ENCODE measurements around the gene C14orf39. TPM values are rescaled to one million over a fixed set of nuclear protein-coding genes. Genes with fewer than 3 reads are reported as not detected.

The C14orf39 gene
- total and polyA plus RNA-seq, 5 donors from 2014 or later: not detected

DNA sequence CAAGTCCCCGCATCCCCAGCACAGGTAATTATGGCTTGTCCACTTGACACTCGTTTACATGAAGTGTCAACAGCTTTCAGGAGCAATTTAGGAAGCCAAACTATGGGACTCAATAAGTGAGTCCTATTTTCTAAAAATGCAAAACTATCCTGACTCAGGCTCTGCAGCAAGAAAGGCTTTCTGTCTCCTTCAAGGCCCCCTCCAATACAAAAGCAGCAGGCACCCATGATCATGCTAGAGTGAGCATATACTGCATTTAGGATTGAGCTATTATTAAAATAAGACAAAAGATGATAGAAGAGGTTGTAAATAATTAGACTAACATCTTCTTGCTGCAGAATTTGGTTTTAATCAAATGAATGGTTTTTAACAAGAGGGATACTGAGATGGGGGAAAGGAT lies 26.3 kb upstream of the C14orf39 start:
- Mint-ChIP-seq H3K4me1 (peaks cover 0 to 34% (median 8%) of the 10 kb centered on the region in 4 donors), H3K27me3 (peaks cover 80% of the 10 kb centered on the region), H3K4me3 (peak overlapping the region in 2 of 4 donors; percentile 5 to 74), H3K36me3 (no peaks in the 10 kb centered on the region), H3K9me3 (peaks cover 0 to 11% (median 2%) of the 10 kb centered on the region in 7 donors), H3K27ac (no peak overlapping the region)
- no peaks in the 10 kb centered on the region for H3K36me3 ChIP-seq (ENCODE audit: control insufficient read depth, insufficient read depth, low read length)
- peaks cover 55% of the 10 kb centered on the region for H3K27me3 ChIP-seq (ENCODE audit: control insufficient read depth, insufficient read depth, low read length)
- DNase-seq (no peak), ATAC-seq (ENCODE audit: low read depth in 2 of 2) (no peak)
- no peaks in the 10 kb centered on the region for H3K9me3 ChIP-seq (ENCODE audit: control insufficient read depth in 2 of 2, low read length in 2 of 2)
- peaks cover 6% of the 10 kb centered on the region for H3K4me1 ChIP-seq (ENCODE audit: control insufficient read depth, insufficient read depth, low read length, poor library complexity, severe bottlenecking)
- H3K4me3 ChIP-seq (ENCODE audit: low read depth, low read length): no peak overlapping the region
- no peak overlapping the region for H3K27ac ChIP-seq (ENCODE audit: insufficient read depth, low read length, poor library complexity, severe bottlenecking)

GRCh38 chr14:60510951-60511599 lies 25.2 kb upstream of the C14orf39 start:
- Histone ChIP-seq H3K9me3 (ENCODE audit: control insufficient read depth in 2 of 2, low read length in 2 of 2) (no peaks in the 10 kb centered on the region), H3K27ac (ENCODE audit: insufficient read depth, low read length, poor library complexity, severe bottlenecking) (no peak overlapping the region), H3K27me3 (ENCODE audit: control insufficient read depth, insufficient read depth, low read length) (peaks cover 47% of the 10 kb centered on the region), H3K4me1 (ENCODE audit: control insufficient read depth, insufficient read depth, low read length, poor library complexity, severe bottlenecking) (peaks cover 6% of the 10 kb centered on the region), H3K36me3 (ENCODE audit: control insufficient read depth, insufficient read depth, low read length) (no peaks in the 10 kb centered on the region), H3K4me3 (ENCODE audit: low read depth, low read length) (no peak overlapping the region)
- ATAC-seq (ENCODE audit: low read depth in 2 of 2) (no peak), DNase-seq (no peak)
- Mint-ChIP-seq H3K36me3 (no peaks in the 10 kb centered on the region), H3K27ac (no peak overlapping the region), H3K9me3 (peaks cover 0 to 11% (median 0%) of the 10 kb centered on the region in 7 donors), H3K4me1 (peaks cover 0 to 29% (median 5%) of the 10 kb centered on the region in 4 donors), H3K4me3 (peak overlapping the region in 2 of 4 donors; percentile 15 to 74), H3K27me3 (peaks cover 80% of the 10 kb centered on the region)

- peaks cover 6% of the 10 kb centered on the region for H3K4me1 ChIP-seq (ENCODE audit: control insufficient read depth, insufficient read depth, low read length, poor library complexity, severe bottlenecking)
- no peaks in the 10 kb centered on the region for H3K36me3 ChIP-seq (ENCODE audit: control insufficient read depth, insufficient read depth, low read length)
- no peaks in the 10 kb centered on the region for H3K36me3 Mint-ChIP-seq
- no peak for ATAC-seq (ENCODE audit: low read depth in 2 of 2)
- H3K27me3 ChIP-seq (ENCODE audit: control insufficient read depth, insufficient read depth, low read length): peaks cover 50% of the 10 kb centered on the region
- no peaks in the 10 kb centered on the region for H3K9me3 ChIP-seq (ENCODE audit: control insufficient read depth in 2 of 2, low read length in 2 of 2)
- no peak overlapping the region for H3K27ac ChIP-seq (ENCODE audit: insufficient read depth, low read length, poor library complexity, severe bottlenecking)
- H3K4me1 Mint-ChIP-seq: peaks cover 0 to 25% (median 4%) of the 10 kb centered on the region in 4 donors
- peaks cover 83% of the 10 kb centered on the region for H3K27me3 Mint-ChIP-seq
- no peak overlapping the region for H3K27ac Mint-ChIP-seq
- no peak for DNase-seq
- peak overlapping the region in 2 of 4 donors; percentile 2 to 66 for H3K4me3 Mint-ChIP-seq
- no peak overlapping the region for H3K4me3 ChIP-seq (ENCODE audit: low read depth, low read length)
- peaks cover 0 to 11% (median 0%) of the 10 kb centered on the region in 7 donors for H3K9me3 Mint-ChIP-seq
These were observed 24.5 kb upstream of the C14orf39 start for GRCh38 chr14:60510254-60510950.

- Histone ChIP-seq H3K4me1 (ENCODE audit: control insufficient read depth, insufficient read depth, low read length, poor library complexity, severe bottlenecking) (peaks cover 6% of the 10 kb centered on the region), H3K9me3 (ENCODE audit: control insufficient read depth in 2 of 2, low read length in 2 of 2) (no peaks in the 10 kb centered on the region), H3K36me3 (ENCODE audit: control insufficient read depth, insufficient read depth, low read length) (no peaks in the 10 kb centered on the region), H3K27me3 (ENCODE audit: control insufficient read depth, insufficient read depth, low read length) (peaks cover 53% of the 10 kb centered on the region), H3K27ac (ENCODE audit: insufficient read depth, low read length, poor library complexity, severe bottlenecking) (no peak overlapping the region), H3K4me3 (ENCODE audit: low read depth, low read length) (no peak overlapping the region)
- Mint-ChIP-seq H3K27me3 (peaks cover 87% of the 10 kb centered on the region), H3K36me3 (no peaks in the 10 kb centered on the region), H3K4me3 (peak overlapping the region in 2 of 4 donors; percentile 43 to 66), H3K27ac (peak overlapping the region in 1 of 3 donors; percentile 48), H3K4me1 (peaks cover 0 to 23% (median 4%) of the 10 kb centered on the region in 4 donors), H3K9me3 (peaks cover 0 to 11% (median 0%) of the 10 kb centered on the region in 7 donors)
- DNase-seq: no peak
- no peak for ATAC-seq (ENCODE audit: low read depth in 2 of 2)
These were observed 23.8 kb upstream of the C14orf39 start for GRCh38 chr14:60509438-60510253.

DNA sequence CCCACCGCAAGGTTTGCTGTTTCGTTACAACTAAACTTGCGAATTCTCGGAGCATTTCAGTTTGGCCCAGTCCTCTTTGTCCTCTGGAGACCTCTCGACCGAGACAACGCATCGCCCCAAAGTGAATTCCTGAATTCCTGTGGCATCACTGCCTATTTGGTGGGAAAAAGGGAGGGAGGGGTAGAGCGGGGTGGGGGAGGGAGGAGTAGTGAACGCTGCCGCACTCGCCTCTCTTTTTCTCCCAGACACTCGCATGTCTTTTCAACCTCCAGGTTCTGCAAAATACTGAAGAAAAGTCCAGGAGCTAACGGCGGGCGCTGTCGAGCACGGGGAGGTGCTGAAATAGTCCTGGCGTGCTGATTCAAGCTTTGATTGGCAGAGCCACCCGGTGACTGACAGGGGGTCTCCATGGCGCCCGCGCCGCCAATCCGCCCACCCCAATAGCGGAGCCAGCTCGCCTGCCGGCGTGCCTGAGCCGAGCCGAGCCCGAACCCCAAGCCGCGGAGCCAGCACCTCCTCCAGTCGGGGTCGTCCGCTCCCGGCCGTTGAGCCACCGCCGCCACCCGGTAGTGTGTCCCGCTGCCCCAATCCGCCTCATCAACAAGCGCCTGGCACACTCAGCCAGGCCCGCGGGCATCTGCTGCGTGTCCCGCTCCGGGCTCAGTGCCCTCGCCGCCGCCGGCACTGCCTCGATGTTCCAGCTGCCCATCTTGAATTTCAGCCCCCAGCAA lies 23.0 kb upstream of the C14orf39 start, which contains the start of gene SIX6:
Gene SIX6 (plus strand): TSS at position 440 of the 731 bp plus-strand sequence. CDS start 253 bp downstream, at position 693.
- Mint-ChIP-seq H3K4me1 (peaks cover 0 to 17% (median 1%) of the 10 kb centered on the region in 4 donors), H3K36me3 (no peaks in the 10 kb centered on the region), H3K4me3 (peak within 1 kb of the TSS in 2 of 4 donors; percentile 43 to 66), H3K27ac (peak within 1 kb of the TSS in 1 of 3 donors; percentile 48), H3K9me3 (peaks cover 0 to 8% (median 0%) of the 10 kb centered on the region in 7 donors), H3K27me3 (peaks cover 87% of the 10 kb centered on the region)
- H3K36me3 ChIP-seq (ENCODE audit: control insufficient read depth, insufficient read depth, low read length): no peaks in the 10 kb centered on the region
- H3K4me3 ChIP-seq (ENCODE audit: low read depth, low read length): no peak within 1 kb of the TSS
- peaks cover 6% of the 10 kb centered on the region for H3K4me1 ChIP-seq (ENCODE audit: control insufficient read depth, insufficient read depth, low read length, poor library complexity, severe bottlenecking)
- H3K27me3 ChIP-seq (ENCODE audit: control insufficient read depth, insufficient read depth, low read length): peaks cover 57% of the 10 kb centered on the region
- DNase-seq: no peak
- no peak for ATAC-seq (ENCODE audit: low read depth in 2 of 2)
- no peak within 1 kb of the TSS for H3K27ac ChIP-seq (ENCODE audit: insufficient read depth, low read length, poor library complexity, severe bottlenecking)
- H3K9me3 ChIP-seq (ENCODE audit: control insufficient read depth in 2 of 2, low read length in 2 of 2): no peaks in the 10 kb centered on the region

- no peak for ATAC-seq (ENCODE audit: low read depth in 2 of 2)
These were observed 22.5 kb upstream of the C14orf39 start for GRCh38 chr14:60508363-60508706.

More at GRCh38 chr14:60508363-60508706, 22.5 kb upstream of the C14orf39 start:
- H3K4me3 Mint-ChIP-seq: peak overlapping the region in 1 of 4 donors; percentile 35
- H3K4me1 Mint-ChIP-seq: peaks cover 0 to 17% (median 1%) of the 10 kb centered on the region in 4 donors
- H3K9me3 Mint-ChIP-seq: peaks cover 0 to 8% (median 0%) of the 10 kb centered on the region in 7 donors
- Histone ChIP-seq H3K36me3 (ENCODE audit: control insufficient read depth, insufficient read depth, low read length) (no peaks in the 10 kb centered on the region), H3K4me3 (ENCODE audit: low read depth, low read length) (no peak overlapping the region), H3K27me3 (ENCODE audit: control insufficient read depth, insufficient read depth, low read length) (peaks cover 54% of the 10 kb centered on the region), H3K9me3 (ENCODE audit: control insufficient read depth in 2 of 2, low read length in 2 of 2) (no peaks in the 10 kb centered on the region), H3K27ac (ENCODE audit: insufficient read depth, low read length, poor library complexity, severe bottlenecking) (no peak overlapping the region), H3K4me1 (ENCODE audit: control insufficient read depth, insufficient read depth, low read length, poor library complexity, severe bottlenecking) (peaks cover 6% of the 10 kb centered on the region)
- H3K27ac Mint-ChIP-seq: no peak overlapping the region
- DNase-seq: no peak
- peaks cover 89% of the 10 kb centered on the region for H3K27me3 Mint-ChIP-seq
- H3K36me3 Mint-ChIP-seq: no peaks in the 10 kb centered on the region

Data from CD4-positive, CD25-positive, alpha-beta regulatory T cell (primary cell).